ENCODE results near the gene TCF20.

Gene TCF20

GRCh38 chr22:42256930-42257329 lies 13.5 kb downstream of the TCF20 start:
- DNase-seq = no peak

- no peak for DNase-seq
These were observed 14.2 kb downstream of the TCF20 start for GRCh38 chr22:42256220-42256619.

GRCh38 chr22:42249831-42250230 lies 20.6 kb downstream of the TCF20 start:
- DNase-seq = no peak

- DNase-seq = no peak
These were observed 21.5 kb downstream of the TCF20 start for GRCh38 chr22:42248995-42249394.

- no peak for DNase-seq
These were observed 22.9 kb downstream of the TCF20 start for GRCh38 chr22:42247596-42247995.

GRCh38 chr22:42243802-42244060 lies 26.7 kb downstream of the TCF20 start:
- no peak for DNase-seq

- no peak for DNase-seq
These were observed 33.6 kb downstream of the TCF20 start for GRCh38 chr22:42236848-42237247.

- no peak for DNase-seq
These were observed 34.2 kb downstream of the TCF20 start for GRCh38 chr22:42236268-42236667.

- DNase-seq = no peak
These were observed 36.6 kb downstream of the TCF20 start for GRCh38 chr22:42233879-42234278.

- no peak for DNase-seq
These were observed 38.5 kb downstream of the TCF20 start for GRCh38 chr22:42231929-42232328.

- DNase-seq = no peak
These were observed 40.9 kb downstream of the TCF20 start for GRCh38 chr22:42229455-42230149.

GRCh38 chr22:42228483-42228882 lies 42.0 kb downstream of the TCF20 start:
- no peak for DNase-seq

GRCh38 chr22:42227435-42227834 lies 43.0 kb downstream of the TCF20 start:
- DNase-seq = no peak

GRCh38 chr22:42225841-42226240 lies 44.6 kb downstream of the TCF20 start:
- DNase-seq = no peak

GRCh38 chr22:42222140-42222539 lies 48.3 kb downstream of the TCF20 start:
- DNase-seq = no peak

Data from CD4-positive, alpha-beta T cell treated with Interferon gamma for 1 hour (primary cell).